BJ (cell line): ENCODE data around the gene PRKAR1B. TPM values are rescaled to one million over a fixed set of nuclear protein-coding genes. Genes with fewer than 3 reads are reported as not detected.

Experiments
- CTCF ChIA-PET: fragments of 350-600 bp; formaldehyde crosslinking; extraction: SDS; loops from one replicate; lab custom pipeline; 2021; ENCODE audit warnings: antibody characterized with exemption, inconsistent platforms; lab: Yijun Ruan, JAX
- POLR2A ChIA-PET: fragments of 300-600 bp; sonication (Branson Sonifier 250); formaldehyde crosslinking; extraction: SDS; loops from one replicate; lab custom pipeline; 2021; ENCODE audit warnings: antibody characterized with exemption; lab: Charles Lee
- DNase-seq: peaks from one replicate; pipeline ENCODE4 v3.0.0-alpha.2; 2011; ENCODE audit warnings: low read depth
- H3K27me3 ChIP-seq: 2 replicates; pipeline ENCODE4 v1.6.0; 2011; ENCODE audit warnings: low read length; ENCODE audit not compliant: control insufficient read depth, insufficient read depth
- H3K36me3 ChIP-seq: 2 replicates; pipeline ENCODE4 v1.5.1; 2011; ENCODE audit warnings: low read length; ENCODE audit not compliant: control insufficient read depth, insufficient read depth
- H3K4me3 ChIP-seq: 2 replicates; pipeline ENCODE4 v1.5.1; 2011; ENCODE audit warnings: low read depth, mild to moderate bottlenecking, control low read depth, low read length
- CTCF ChIP-seq: IDR thresholded peaks from 2 replicates; pipeline ENCODE4 v1.5.1; 2011; ENCODE audit warnings: low read depth, mild to moderate bottlenecking, control low read depth, inconsistent platforms, low read length, moderate library complexity; ENCODE audit not compliant: insufficient read depth
- polyA plus RNA-seq: library from polyadenylated mRNA; depleted of rRNA; stranded (reverse); fragments of >200 nt; gene quantifications from 2 replicates; pipeline ENCODE4 v1.2.3, GENCODE V29; 2011

The PRKAR1B gene
- polyA plus RNA-seq, 1 experiment, result 7.4 TPM

DNA sequence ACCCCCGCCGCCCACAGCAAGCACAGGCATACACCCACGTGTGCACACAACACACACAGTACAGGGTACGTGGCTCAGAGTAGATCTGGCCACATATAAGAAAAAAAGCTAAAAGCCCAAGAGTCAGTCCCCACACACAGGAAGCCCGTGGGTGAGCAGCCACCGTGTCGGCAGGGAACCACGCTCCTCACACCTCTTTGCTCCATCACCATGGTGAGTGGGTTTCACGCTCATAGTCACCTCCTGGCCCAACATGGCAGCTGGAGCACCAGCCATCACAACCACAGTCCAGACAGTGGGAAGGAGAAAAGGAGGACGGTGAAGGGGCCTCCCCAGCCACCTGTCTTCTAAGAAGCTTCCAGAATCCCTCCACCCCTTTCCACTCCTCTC lies 131.5 kb downstream of the PRKAR1B start:
- no peaks in the 10 kb centered on the region for H3K36me3 ChIP-seq
- H3K27me3 ChIP-seq, result no peaks in the 10 kb centered on the region
- TF ChIP-seq CTCF, result no peak
- H3K4me3 ChIP-seq, result no peak overlapping the region
- DNase-seq, result no peak
- CTCF ChIA-PET, result no interaction called here
- POLR2A ChIA-PET, result no interaction called here

DNA sequence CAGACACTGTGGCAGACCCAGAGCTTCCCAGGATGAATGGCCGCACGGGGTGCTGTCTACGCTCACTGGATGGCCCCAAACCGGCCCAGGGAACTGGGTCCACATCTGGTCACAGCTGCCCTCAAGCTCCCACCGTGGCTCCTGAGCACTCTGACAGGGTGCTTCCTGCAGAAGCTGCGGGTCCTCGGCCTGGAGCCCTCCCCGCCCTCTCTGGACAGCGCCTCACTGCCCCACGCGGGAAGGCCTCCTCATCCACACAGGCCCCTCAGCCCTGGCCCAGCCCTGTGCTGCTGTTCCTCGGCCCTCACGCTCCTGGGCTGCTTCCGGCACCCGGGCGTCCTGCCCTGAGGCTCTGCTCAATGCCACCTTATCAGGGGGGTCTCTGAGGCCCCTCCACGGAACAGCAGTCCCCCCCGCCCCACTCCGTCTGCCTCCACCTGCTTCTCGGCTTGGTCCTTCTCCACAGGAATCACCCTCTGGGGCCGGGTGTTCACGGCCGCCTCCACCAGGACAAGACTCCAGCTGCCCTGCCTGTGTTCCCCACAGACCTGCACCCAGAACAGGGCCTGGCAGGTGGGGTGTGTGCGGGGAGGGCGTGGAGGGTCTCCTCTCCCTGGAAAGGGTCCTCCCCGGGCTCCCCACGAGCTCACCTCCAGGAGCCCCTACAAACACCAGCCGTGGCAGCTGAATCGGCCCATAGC lies 132.0 kb downstream of the PRKAR1B start:
- no peak overlapping the region for H3K4me3 ChIP-seq
- TF ChIP-seq CTCF, result no peak
- DNase-seq, result no peak
- H3K27me3 ChIP-seq, result no peaks in the 10 kb centered on the region
- no peaks in the 10 kb centered on the region for H3K36me3 ChIP-seq
- POLR2A ChIA-PET, result no interaction called here
- CTCF ChIA-PET, result no interaction called here

DNA sequence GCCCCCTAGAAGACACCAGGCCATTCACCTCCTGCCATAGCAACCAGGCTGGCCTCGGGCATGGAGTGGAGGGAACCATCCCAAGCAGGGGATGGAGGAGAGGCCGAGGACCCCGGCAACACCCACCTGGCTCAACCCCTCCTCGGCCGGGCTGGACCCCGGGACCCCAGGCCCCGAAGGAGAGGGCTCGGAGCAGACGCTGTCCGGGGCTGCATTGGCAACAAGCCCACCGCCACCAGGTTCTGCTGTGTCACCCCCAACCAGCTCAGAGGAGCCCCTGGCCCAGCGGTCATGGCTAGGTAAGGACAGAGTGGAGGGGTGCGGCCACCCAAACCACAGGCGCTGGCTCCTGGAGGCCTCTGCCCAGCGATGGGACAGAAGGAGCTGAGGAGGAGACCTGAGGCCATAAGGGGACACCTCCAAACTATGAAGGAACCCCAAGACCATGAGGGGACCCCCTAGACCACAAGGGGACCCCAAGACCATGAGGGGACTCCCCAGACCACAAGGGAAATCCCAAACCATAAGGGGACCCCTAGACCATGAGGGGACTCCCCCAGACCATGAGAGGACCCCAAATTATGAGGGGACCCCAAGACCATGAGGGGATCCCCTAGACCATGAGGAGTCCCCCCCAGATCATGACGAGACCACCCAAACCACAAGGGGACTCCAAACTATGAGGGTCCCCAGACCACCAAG lies 132.7 kb downstream of the PRKAR1B start:
- no peak for DNase-seq
- Histone ChIP-seq H3K36me3 (no peaks in the 10 kb centered on the region), H3K4me3 (no peak overlapping the region), H3K27me3 (no peaks in the 10 kb centered on the region)
- ChIA-PET CTCF (no interaction called here), POLR2A (no interaction called here)
- TF ChIP-seq CTCF, result no peak

GRCh38 chr7:593324-594115 lies 133.6 kb downstream of the PRKAR1B start:
- DNase-seq, result no peak
- Histone ChIP-seq H3K4me3 (no peak overlapping the region), H3K27me3 (no peaks in the 10 kb centered on the region), H3K36me3 (no peaks in the 10 kb centered on the region)
- TF ChIP-seq CTCF, result no peak
- ChIA-PET CTCF (no interaction called here), POLR2A (no interaction called here)
